Measurements from ENCODE around the gene FASN. TPM values are rescaled to one million over a fixed set of nuclear protein-coding genes. Genes with fewer than 3 reads are reported as not detected.
"Not testable (repeated sequence)": the region's sequence is repeated elsewhere in the genome, so short reads cannot be mapped to it uniquely, and the experiment has no call there.

Gene FASN
- total RNA-seq, 2 donors from 2014 or later: 220 to 646 TPM

DNA sequence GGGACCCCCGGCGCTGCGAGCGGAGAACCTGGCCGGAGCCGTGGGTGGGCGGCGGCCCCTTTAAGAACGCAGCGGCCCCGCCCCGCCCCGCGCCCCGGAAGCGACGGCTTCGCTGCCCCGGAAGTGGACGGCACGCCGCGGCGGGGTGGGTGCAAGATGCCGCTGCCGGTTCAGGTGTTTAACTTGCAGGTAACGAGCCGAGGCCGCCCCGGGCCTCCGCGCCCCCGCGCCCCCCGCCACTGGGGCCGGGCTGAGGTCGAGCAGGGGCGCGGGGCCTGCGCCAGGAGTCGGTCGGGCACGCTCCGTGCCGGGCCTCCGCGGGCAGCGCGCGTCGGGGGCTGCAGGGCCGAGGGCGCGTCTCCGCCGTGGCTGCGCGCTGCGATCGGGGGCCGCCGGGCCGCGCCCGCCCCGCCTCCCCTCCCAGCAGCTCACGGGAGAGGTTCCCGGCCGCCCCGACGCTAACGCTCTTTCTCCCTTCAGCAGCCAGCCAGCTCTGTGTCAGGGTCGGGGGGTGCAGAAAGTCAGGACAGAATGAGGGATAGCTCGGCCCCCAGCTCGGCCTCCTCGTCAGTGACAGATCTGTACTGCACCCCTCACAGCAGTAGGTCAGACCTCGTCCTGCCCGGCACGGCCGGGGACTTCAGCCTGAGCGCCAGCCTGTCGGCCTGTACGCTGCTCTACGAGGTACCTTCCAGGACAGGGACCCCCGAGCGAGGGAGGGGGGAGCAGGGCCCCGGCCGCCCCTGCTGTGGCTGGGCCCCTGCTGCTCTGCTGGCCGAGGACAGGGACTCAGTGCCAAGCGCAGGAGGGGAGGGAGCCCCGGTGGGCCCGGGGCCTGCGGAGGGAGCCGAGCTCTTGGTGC is 46.0 kb downstream of the FASN start, which contains the start of the genes GPS1 and RFNG:
Gene GPS1, plus strand, starts transcription at position 123 of the 862 bp plus-strand sequence. Its CDS starts 34 bp downstream, at position 157.
Gene RFNG, minus strand, starts transcription at position 36 of the 862 bp plus-strand sequence. CDS start 45 bp downstream, outside the sequence.
- DNase-seq: peak; percentile 86
- ATAC-seq: peak; percentile 63 to 84
- intact Hi-C loops (cut with DNase I): no loop called here

DNA sequence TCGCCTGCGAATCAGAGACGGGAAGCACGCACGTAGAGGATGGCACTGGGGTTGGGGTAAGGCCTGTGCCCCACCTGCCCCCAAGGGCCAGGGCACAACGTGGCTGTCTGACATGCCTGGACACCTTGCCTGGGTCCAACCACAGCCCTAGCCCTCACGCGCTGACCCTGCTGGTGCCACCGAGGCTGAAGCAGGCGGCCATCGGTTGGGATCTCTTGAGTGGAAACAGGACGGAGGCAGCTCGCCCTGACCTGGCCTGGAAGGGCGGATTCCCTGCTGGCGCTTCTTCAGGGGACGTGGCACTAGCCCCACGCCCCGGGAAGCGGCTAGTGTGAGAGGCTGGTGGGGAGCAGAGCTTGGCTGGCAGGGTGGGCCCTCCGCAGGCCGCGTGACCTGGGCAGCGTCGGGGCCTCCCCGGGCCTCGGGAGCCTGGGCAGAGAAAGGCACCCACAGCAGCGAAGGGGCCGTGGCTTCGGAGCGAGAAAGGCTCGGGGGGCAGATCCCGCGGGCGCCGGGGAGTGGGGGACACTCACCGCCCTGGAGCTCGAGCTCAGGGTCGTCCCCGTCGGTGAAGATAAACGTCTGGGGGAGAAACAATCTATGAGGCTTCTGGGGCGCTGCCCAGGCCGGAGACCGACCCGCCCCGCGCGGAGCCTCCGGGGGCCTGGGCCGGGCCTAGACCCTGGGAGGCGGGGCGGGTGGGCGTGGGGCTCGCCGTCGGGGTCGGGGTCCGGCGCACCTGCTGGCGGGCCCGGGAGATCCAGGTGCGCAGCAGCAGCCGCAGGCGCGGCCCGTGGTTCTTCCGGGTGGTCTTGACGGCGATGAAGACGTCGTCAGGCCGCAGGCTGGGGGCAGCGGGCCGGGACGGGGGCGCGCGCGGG is 47.0 kb downstream of the FASN start:
- ATAC-seq (peak; percentile 20 to 24), DNase-seq (peak; percentile 37)
- intact Hi-C loops (cut with DNase I): no loop called here

DNA sequence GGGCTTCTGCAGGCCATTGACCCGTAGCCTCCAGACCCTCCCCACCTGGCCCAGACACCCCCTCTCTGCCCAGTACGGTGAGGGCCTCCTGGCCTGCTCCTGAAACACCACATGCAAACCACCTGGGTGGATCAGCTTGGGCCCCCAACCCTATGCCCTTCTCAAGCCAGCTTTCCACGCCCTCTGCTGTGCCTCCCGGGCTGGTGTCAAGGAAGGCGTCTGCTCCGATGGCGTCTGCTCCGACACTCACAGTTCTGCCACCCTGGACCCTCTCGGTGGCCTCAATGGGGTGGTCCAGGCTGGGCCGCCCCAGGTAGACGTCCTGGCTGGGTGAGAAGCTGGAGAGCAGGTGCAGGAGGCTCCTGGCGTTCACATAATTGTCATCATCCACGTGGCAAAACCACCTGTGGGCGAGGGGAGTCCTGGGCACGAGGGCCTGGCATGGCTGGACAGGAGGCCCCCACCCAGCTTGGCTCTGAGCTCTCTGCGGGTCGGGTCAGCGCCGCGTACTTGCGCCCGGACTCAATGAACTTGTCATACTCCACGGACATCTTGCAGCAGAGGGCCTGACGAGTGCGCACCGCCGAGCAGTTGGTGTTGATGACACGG is 47.8 kb downstream of the FASN start:
- ATAC-seq (no peak), DNase-seq (no peak)
- intact Hi-C loops (cut with DNase I): no loop called here

DNA sequence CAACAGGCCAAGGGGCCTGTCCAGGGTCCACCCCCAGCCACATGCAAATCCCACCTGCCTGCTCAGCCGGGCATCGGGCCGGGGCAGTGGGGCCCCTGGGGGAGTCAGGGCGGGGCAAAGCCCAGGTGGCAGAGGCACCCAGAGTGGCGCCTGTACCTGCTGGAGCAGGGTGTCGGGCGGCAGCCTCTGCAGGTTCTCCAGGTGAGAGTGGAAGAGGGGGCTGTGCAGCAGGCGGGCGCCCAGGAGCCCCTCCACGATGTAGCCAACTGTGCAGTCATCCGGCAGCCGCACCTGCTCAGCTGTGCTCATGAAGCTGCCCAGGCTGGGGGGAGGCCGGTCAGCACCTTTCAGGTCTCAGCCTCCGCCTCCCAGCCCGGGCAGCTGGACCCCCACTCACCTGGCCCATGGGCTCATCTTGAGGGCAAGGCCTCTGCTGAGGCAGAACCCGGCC is 48.5 kb downstream of the FASN start:
- DNase-seq: peak; percentile 21
- intact Hi-C loops (cut with DNase I): no loop called here
- no peak for ATAC-seq

DNA sequence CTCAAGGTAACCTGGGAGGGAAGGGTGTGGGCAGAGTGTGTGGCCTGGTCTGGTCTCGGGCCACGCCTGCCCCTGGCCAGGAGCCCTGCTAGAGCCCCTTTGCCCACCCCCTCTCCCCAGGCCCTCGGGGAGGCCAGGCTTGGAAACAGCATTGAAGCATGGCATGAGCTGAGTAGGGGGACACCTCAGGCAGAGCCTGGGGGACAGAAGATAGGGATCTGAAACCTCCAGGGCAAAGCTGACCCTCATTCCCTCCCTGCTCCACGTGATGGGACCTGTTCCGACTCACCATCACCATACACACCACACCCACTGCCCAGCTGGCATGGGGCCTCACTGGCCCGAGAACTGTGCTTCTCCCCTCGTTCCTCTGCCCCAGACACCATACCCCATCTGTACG is 48.9 kb downstream of the FASN start:
- ATAC-seq: no peak
- no peak for DNase-seq
- intact Hi-C loops (cut with DNase I): no loop called here

DNA sequence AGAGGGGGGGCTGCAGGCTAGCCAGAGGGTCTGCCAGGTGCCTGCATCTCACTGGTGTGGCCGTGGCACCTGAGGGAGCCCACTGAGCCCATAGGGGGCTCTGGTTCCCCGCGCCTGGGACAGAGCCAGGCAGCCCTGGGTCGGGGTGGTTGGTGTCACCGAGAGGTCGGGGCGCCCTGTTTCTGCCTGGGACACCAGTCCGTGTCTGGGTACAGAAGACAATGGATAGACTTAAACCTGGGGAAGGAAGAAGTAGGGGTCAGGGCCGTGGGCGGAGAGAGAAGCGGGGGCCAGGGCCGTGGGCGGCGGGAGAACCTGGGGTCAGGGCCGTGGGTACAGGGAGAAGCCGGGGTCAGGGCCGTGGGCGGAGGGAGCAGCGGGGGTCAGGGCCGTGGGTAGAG is 49.5 kb downstream of the FASN start:
- DNase-seq (no peak), ATAC-seq (no peak)
- intact Hi-C loops (cut with DNase I): no loop called here

DNA sequence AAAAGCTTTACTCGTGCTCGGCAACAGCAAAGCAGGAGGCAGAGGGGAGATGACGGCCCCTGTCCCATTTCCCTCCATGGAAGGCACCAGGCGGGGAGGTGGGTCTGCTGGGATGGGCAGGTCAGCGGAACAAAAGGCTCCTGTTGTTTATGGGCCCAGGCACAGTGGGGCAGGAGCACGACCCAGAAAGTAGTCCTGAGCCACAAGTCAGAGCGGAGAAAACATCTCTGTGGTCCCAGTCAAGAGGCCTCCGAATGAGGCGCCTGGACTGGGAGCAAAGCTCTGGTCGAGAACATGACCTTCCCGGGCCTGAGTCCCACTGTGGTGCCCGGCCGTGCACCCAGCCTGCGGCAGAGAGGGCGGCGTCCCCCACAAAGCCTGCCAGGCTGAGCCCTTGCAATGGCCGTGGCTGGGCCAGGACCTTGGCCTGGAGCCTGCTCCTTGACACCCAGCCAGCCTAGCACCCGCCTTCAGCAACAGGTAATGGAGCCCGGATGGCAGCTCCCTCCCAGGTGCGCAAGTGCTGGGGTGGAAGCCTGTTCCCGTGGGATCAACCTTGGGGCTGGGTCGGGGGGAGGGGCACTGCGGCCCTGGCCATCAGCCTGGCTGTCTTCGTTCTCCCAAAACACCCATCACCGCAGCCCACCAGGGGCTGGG is 50.0 kb downstream of the FASN start:
- DNase-seq (no peak), ATAC-seq (no peak)
- intact Hi-C loops (cut with DNase I): no loop called here

DNA sequence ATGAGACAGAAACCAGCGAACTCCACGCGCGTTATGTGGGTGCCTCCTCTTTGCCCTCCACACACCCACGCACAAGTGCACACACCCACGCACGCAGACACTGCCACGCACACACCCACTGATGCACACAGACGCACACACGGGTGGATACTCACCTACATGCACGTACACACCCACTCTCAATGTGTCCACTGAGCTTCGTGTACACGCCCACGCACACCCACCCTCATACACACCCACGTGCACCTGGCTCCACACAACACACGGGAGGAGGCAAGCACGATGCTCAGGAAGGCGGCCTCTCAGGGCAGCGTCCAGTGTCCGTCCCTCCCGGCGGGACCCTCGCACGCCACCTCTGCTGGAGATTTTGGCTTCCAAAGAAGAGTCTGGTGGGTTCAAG is 50.7 kb downstream of the FASN start:
- DNase-seq: no peak
- ATAC-seq: no peak
- intact Hi-C loops (cut with DNase I): no loop called here

DNA sequence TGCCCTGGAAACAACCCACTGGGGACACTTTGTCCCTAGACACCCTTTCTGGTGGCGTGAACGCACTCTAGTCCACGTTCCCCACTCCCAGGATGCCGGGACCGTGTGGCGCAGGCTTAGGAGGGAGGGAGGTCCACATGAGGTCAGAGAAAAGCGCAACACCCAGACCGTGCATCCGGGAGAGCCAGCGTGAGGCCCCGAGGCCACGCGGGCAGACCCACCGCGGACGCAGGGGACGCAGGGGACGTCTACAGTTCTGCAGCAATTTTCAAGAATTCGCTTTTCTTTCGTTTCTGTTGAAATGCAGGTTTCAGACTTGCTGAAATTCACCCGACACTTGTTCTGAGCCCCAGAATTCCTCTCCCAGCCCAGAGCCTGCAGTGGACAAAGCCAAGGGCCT is 51.1 kb downstream of the FASN start:
- no peak for DNase-seq
- intact Hi-C loops (cut with DNase I): no loop called here
- ATAC-seq: no peak

DNA sequence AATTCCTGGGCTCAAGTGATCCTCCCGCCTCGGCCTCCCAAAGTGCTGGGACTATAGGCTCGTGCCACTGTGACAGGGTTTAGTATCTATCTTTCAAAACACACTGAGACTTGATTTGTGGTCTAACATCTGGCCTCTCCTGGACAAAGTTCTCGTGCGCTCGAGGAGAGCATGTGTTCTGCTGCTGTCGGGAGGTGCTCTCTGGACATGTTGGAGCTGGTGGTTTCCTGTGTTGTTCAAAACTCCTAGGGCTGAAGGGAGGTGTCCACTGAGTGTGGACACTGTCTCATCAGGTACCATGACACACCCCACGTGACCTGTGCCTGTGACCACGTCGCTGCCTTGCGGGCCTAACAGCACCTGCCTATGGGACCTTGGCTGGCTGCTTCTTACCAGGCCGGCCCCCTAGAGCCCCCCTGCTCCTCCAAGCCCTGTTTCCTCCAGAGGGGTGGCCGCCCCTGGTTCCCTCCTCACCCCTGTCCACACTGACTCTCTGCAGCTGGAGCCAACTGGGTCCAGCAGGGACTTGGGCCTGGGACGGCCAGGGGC is 52.0 kb downstream of the FASN start:
- DNase-seq: no peak
- no peak for ATAC-seq
- intact Hi-C loops (cut with DNase I): no loop called here

DNA sequence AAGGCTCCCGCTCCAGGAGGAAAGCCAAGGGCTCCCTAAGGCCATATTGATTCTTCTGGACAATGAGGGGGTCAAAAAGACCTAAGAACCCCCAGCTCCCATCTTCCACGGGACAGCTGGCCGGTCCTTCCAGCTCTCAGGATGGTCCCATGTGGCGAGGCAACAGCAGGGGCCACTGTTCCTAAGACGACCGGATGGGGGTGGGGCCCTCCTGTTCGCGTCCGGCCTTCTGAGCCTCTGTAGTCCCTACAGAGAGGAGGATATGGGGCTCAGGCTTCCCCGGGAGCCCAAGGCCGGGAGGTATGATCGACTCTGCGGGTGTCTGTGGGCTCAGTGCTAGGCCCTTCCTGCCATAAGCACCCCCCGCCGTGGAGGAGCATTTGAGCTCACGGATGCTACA is 54.5 kb downstream of the FASN start:
- intact Hi-C loops (cut with DNase I): no loop called here
- DNase-seq (no peak), ATAC-seq (no peak)

DNA sequence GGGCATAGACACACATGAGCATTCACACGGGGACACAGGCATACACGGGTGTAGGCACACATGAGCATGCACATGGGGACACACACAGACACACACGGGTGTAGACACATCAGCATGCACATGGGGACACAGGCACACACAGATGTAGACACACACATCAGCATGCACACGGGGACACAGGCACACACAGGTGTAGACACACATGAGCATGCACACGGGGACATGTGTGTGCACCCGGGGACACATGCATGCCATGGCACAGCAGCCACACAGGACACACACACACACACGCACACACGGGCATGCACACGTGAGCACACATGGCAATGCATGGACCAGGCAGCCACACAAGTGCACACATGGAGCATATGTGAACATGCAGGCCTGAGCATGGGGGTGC is 55.4 kb downstream of the FASN start:
- intact Hi-C loops (cut with DNase I): no loop called here
- DNase-seq: no peak

DNA sequence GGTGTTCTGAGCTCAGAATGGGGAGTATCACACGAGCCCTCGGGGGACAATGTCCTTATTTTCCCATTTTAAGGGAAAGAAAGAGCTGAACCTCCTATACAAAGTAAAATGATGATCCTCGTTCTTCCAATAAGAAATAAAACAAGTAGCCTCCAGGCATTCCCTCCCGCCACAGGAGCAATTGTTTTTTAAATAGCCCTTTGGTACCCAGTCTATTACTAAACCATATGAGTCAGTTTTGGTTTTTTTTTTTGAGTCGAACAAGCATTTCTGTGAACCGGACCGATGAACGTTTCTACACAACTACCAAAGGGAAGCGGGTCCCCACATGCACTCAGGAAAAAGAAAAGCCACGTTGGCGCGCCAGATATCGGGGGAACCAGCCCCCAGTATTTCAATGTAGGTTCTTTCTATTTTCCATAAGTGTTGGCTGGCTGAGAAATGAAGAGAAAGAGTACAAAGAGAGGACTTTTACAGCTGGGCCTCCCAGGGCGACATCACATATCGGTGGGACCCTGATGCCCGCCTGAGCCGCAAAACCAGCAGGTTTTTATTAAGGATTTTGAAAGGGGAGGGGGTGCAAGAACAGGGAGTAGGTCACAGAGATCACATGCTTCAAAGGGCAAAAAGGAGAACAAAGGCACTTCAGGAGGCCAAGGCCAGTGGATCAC is 56.8 kb downstream of the FASN start:
- no peak for DNase-seq
- intact Hi-C loops (cut with DNase I): no loop called here
- ATAC-seq: no peak

More for the DNA sequence above, 55.4 kb downstream of the FASN start:
- ATAC-seq: no peak

DNA sequence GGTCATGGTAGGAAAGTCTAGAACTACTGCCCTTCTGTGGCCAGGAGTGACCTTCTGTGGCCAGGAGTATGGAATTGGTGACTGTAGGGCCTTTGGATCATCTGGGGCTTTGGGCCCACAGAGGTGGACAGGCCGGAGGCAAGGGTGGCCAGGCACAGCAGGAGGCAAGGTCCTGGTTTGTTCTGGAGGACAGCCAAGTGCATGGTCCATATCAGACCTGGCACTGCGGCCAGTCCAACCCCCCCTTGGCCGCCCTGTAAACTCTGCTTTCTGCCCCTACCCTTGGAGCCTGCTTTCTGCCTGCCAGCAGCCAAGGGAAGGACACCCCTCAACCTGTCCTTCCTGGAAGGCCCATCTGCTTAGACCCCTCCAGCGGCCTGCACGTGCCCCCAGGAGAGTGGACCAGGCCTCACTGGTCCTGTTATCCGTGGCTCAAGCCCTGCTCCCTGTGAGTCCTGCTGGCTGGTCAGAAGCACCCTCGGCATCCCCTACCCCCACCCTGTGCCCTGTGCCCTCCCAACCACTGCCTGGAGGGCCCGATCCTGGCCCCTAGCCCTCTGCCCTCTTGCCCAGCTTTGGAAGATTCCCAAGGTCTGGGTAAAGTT is 58.2 kb downstream of the FASN start:
- no peak for DNase-seq
- intact Hi-C loops (cut with DNase I): loop anchor here in 1 of 2 donors (5.0 kb wide), 1 partner anchor 58 kb away; the partner anchor contains the start of gene FASN
- ATAC-seq: no peak

DNA sequence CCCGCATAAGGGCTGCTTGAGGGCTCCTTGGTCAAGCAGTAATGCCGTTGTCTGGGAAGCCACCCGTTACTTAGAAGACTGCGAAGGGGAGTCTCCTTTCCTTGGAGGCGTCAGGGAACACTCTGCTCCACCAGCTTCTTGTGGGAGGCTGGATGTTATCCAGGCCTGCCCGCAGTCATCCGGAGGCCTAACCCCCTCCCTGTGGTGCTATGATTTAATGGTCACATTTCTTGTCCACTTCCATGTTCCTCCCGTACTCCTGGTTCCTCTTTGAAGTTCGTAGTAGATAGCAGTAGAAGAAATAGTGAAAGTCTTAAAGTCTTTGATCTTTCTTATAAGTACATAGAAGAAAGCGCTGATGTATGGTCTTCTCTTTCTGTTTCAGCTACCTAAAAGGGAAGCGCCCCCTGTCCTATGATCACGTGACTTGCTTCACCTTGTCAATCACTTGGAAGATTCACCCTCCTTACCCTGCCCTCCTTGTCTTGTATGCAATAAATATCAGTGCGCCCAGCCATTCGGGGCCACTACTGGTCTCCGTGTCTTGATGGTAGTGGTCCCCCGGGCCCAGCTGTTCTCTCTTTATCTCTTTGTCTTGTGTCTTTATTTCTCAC is 59.1 kb downstream of the FASN start:
- intact Hi-C loops (cut with DNase I): loop anchor here in 1 of 2 donors (5.0 kb wide), 1 partner anchor 58 kb away; the partner anchor contains the start of gene FASN

DNA sequence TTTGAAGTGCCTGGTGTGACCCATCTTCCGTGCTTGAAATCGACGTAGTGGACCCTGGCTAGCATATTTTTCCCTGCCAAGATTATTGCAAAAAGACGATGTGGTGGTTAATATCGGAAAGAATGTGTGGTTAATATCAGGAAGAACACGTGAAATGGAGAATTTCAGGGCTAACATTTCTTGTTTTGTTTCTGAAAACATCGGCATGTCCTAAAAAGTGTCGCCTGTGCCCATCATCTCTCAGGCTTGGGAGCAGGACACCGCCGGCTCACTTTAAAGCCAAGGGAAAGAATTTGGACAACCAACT is 60.2 kb downstream of the FASN start:
- DNase-seq (no peak), ATAC-seq (no peak)
- intact Hi-C loops (cut with DNase I): loop anchor here in 1 of 2 donors (5.0 kb wide), 1 partner anchor 59 kb away; the partner anchor contains the start of gene FASN

More for the DNA sequence above, 59.1 kb downstream of the FASN start:
- not testable (repeated sequence) for ATAC-seq, DNase-seq
